Left hindlimb (tissue), 1 donor: ENCODE data around the gene ZCCHC24.

Experiments used
- DNase-seq: peaks from one replicate; pipeline ENCODE4 v3.0.0-alpha.2; 2018

Gene ZCCHC24

DNA sequence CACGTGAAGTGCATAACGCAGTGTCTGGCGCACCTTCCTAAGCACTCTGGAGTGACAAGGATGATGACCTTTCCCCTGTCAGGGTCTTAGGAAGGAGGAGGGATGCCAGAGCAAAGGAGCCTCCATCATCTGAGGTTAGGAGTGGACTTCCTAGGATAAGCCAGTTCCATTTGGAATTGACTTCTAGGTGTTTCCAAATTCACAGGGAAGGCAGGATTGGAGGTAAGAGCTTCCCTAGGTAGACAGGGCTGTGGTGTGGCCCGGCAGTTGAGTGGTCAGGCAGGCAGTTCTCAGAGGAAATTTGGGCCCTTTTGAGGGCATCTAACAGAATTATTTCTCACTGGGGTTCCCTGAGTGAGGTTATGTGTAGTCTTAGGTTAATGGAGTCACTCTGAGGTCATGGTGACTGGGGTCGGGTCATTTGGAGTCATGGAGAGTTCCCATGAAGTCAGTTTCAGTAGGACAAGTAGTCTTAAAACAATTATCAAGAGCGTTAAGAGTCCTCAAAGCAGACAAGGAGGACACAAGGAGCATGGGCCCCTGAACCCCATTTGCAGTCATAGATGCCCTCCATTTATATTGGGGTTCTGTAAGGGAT is 89.9 kb downstream of the ZCCHC24 start:
- DNase-seq, result no peak

- no peak for DNase-seq
Measured at GRCh38 chr10:79354615-79355014, 90.8 kb downstream of the ZCCHC24 start.

DNA sequence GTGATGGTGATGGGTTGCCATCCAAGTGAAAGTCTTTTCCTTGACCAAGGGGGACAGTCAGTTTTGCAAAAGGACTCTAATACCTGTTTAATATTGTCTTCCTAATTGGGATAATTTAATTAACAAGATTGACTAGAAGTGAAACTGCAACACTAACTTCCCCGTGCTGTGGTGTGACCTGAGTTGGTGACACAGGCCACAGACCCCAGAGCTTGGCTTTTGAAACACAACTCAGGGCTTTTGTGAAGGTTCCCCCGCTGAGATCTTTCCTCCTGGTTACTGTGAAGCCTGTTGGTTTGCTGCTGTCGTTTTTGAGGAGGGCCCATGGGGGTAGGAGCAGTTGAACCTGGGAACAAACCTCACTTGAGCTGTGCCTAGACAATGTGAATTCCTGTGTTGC is 91.3 kb downstream of the ZCCHC24 start:
- DNase-seq, result no peak

DNA sequence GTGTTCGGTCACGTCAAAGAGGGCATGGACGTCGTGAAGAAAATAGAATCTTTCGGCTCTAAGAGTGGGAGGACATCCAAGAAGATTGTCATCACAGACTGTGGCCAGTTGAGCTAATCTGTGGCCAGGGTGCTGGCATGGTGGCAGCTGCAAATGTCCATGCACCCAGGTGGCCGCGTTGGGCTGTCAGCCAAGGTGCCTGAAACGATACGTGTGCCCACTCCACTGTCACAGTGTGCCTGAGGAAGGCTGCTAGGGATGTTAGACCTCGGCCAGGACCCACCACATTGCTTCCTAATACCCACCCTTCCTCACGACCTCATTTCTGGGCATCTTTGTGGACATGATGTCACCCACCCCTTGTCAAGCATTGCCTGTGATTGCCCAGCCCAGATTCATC is 91.7 kb downstream of the ZCCHC24 start:
- DNase-seq, result no peak

DNA sequence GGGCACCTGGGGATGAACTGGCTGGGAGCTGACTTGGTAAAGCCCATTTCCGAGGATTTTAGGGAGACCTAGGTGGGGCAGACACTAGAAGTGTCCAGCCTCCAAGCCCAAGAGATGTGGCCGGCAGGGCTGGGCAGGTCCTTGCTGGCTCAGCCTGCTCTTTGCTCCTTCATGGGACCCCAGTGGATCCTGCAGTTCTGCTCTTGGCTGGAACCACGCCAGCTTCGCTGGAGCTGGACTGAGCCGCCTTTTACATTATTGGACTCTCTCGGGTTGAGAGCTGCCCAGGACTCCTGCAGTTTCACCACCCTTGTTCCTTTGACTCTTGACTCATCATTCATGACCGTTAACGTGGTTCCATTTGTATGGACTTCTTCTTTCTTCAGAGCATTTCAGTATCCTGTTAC is 92.4 kb downstream of the ZCCHC24 start:
- DNase-seq, result no peak

DNA sequence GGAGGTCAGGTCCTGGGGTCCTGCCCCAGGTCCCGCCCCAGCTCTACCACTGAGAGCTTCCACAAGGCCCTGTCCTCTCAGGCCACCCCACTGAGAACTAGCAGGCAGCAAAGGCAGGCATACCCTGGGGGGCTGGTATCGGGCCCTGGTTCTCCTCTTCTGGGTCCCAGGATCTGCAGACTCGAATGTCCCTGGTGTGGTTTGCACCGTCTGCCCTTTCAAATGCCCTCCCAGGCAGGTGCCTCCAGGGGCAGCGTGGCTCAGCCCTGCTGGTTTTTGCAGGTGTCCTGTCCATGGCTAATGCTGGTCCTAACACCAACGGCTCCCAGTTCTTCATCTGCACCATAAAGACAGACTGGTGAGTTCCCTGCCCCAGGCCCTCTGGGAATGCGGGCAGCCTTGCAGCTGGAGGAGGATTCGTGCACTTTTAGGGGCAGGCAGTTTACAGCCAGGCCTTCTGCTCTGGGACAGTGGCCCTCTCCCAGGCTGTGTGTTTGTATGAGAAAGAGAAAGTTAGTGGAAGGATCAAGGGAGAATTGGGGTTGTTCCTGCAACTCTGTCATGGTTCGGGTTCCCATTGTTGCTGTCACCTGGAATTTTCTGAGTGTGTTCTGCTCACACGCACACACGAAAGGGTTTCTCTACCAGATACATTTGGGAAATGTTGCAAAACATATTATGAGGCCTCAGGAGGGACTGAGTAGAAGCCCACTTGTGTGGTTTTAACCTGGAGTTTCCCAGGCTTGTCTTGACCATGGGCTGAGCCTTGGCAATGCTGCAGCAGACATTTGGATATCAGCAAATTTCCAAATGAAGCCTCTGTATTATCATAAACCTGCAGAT is 93.2 kb downstream of the ZCCHC24 start:
- no peak for DNase-seq

GRCh38 chr10:79351332-79351731 is 94.1 kb downstream of the ZCCHC24 start:
- no peak for DNase-seq

GRCh38 chr10:79350407-79351154 is 94.8 kb downstream of the ZCCHC24 start:
- no peak for DNase-seq

GRCh38 chr10:79349766-79350406 is 95.5 kb downstream of the ZCCHC24 start:
- no peak for DNase-seq

GRCh38 chr10:79349072-79349491 is 96.3 kb downstream of the ZCCHC24 start:
- no peak for DNase-seq

GRCh38 chr10:79348640-79348988 is 96.8 kb downstream of the ZCCHC24 start:
- no peak for DNase-seq

- peak; percentile 69 for DNase-seq
Measured at GRCh38 chr10:79347894-79348639, 97.4 kb downstream of the ZCCHC24 start.

DNA sequence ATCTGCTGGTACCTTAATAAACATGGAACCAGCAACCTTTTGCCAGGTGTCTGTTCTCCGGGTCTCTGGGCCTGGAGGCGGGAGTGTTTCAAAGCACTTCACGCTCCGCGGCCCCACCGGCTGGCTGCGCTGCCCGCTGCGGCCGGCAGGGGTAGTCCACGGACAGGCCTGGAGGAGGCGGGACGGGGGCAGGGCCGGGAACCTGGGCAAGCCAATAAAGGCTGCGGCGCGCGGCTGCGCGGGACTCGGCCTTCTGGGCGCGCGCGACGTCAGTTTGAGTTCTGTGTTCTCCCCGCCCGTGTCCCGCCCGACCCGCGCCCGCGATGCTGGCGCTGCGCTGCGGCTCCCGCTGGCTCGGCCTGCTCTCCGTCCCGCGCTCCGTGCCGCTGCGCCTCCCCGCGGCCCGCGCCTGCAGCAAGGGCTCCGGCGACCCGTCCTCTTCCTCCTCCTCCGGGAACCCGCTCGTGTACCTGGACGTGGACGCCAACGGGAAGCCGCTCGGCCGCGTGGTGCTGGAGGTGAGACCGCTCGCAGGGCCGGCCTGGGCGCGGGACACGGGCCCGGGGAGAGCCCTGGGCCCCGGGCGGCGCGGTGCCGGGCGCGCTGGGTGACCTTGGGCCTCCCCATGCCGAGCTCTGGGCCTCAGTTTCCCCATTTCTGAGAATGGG is 98.1 kb downstream of the ZCCHC24 start, which contains the start of gene PPIF:
PPIF (plus strand) TSS at position 244 of the 668 bp plus-strand sequence; CDS start at position 324, 80 bp downstream.
- DNase-seq, result peak; percentile 95

- DNase-seq, result no peak
Measured at GRCh38 chr10:79346388-79347225, 98.8 kb downstream of the ZCCHC24 start.

DNA sequence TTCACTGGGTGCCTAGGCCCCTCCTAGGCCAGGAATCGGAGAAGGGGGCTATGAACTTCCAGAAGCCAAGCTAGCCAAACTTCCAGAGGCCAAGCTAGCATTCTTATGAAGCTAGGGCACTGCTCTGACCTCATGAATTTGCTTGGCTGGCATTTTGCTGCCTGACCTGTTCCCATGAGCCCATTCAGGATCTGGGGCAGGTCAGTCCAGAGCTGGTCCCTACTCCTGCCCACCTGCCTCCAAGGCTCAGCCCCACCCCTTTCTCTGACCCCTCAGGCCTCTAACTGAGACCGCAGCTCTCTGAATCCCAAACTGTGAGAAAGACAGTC is 99.4 kb downstream of the ZCCHC24 start:
- DNase-seq, result no peak

- no peak for DNase-seq
Measured at GRCh38 chr10:79345241-79346011, 100.0 kb downstream of the ZCCHC24 start.

- no peak for DNase-seq
Measured at GRCh38 chr10:79344502-79345195, 100.8 kb downstream of the ZCCHC24 start.

DNA sequence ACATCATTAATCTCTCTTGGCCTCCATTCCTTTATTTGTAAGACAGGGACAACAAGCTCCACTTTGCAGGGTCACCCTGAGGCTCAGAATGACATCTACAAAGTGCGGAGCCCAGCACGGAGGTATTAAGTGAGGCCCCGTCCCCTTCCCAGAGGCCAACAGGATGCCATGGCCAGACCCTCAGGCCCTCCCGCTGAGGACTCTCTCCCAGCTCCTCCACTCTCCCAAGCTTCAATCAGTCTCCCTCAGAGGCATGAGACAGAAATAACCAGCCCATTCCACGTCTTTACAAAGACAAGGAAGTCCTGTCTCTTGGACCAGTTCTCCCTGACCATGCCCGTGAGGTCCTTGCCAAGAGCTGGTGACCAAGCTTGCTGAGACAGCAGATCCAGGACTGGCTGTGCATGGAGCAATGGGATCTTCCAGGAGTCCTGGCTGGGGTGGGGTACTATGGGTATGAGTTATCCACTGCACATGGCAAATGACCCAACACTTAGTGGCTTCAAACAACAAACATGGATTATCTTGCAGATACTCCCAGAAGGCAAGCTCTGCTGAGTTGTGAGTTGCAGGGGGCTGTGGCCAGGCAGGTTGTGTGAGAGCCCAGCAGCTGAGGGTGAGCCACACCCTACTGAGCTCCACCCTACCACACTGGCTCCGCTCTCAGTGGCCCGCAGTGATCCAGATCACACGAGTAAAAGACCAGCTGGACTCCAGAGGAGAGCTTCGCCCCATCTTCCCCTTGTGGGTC is 102.4 kb downstream of the ZCCHC24 start:
- DNase-seq, result no peak

- DNase-seq, result no peak
Measured at GRCh38 chr10:79342295-79342761, 103.1 kb downstream of the ZCCHC24 start.
